ENCODE data around the gene KDM4C. TPM values are rescaled to one million over a fixed set of nuclear protein-coding genes. Genes with fewer than 3 reads are reported as not detected.

Gene KDM4C
- total and polyA plus RNA-seq, 2 donors (not counting 1 experiment from before 2014, with no cell fraction given), result 13.0 to 39.0 TPM

DNA sequence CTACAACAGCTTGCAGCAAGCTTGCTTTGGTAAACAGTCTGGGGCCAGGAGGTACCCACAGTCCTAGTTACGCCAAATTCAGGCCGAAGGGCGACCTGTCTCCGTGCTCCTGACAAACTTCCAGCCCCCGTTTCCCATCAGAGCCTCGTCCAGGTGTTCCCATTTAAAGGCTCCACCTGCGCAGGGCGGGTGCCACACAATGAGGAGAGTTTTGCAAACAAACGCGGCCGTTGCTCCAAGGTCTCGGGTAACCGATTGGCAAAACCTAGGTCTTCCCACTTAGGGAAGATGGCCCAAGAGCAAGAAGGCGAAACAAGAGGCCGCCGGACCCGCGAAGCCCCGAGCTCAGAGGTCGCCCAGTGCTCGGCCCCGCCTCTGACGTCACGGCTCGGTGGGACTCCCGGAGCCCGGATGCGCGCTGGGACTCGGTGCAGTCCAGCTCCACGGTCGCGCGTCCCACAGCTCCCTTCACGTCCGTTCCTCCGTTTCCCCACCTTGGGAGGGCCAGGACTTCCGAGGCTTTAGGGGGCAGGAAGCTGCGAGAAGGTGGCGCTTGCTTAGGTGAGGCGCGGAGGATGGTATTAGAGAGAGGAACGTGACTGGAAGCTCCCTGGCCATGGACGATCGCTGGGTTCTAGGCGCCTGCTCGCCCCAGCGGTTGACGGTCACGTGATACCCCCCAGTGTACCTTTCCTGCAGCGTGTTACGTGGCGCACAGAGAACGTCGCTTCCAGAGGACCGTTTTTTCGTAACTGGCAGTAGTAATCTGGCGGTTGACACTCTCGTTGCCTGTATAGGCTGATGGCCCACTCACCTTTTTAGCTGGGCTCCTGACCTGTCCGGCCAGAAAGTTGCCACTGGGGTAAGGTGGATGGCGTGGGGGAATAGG lies 41.8 kb upstream of the KDM4C start:
- Histone ChIP-seq H3K9me3 (ENCODE audit: control insufficient read depth, insufficient read depth, low read depth, low read length) (no peaks in the 10 kb centered on the region), H3K4me1 (ENCODE audit: control insufficient read depth, extremely low read depth, insufficient read depth, low read length) (no peaks in the 10 kb centered on the region), H3K27ac (ENCODE audit: insufficient read depth, low read length) (no peak overlapping the region), H3K4me2 (ENCODE audit: extremely low read depth, insufficient read depth, low read length) (peak overlapping the region; percentile 88), H3K36me3 (ENCODE audit: control insufficient read depth, insufficient read depth, low read length) (no peaks in the 10 kb centered on the region), H2AFZ (ENCODE audit: low read length) (peak overlapping the region; percentile 95), H4K20me1 (ENCODE audit: control insufficient read depth, extremely low read depth, insufficient read depth, low read length) (no peaks in the 10 kb centered on the region), H3K4me3 (replicated peaks in 1 of 4; ENCODE audit: control extremely low read depth in 1 of 4, insufficient read depth in 1 of 4, low read depth in 3 of 4, low read length in 4 of 4) (peak overlapping the region; percentile 17 to 55 (median 36)), H3K79me2 (ENCODE audit: control insufficient read depth, insufficient read depth, low read length) (no peaks in the 10 kb centered on the region), H3K9ac (ENCODE audit: insufficient read depth, low read length) (peak overlapping the region; percentile 7), H3K27me3 (ENCODE audit: control insufficient read depth, insufficient read depth, low read length) (no peaks in the 10 kb centered on the region)
- DNase-seq (ENCODE audit: low read depth in 2 of 2), result peak; percentile 12 to 28
- TF ChIP-seq, protein P1, sequence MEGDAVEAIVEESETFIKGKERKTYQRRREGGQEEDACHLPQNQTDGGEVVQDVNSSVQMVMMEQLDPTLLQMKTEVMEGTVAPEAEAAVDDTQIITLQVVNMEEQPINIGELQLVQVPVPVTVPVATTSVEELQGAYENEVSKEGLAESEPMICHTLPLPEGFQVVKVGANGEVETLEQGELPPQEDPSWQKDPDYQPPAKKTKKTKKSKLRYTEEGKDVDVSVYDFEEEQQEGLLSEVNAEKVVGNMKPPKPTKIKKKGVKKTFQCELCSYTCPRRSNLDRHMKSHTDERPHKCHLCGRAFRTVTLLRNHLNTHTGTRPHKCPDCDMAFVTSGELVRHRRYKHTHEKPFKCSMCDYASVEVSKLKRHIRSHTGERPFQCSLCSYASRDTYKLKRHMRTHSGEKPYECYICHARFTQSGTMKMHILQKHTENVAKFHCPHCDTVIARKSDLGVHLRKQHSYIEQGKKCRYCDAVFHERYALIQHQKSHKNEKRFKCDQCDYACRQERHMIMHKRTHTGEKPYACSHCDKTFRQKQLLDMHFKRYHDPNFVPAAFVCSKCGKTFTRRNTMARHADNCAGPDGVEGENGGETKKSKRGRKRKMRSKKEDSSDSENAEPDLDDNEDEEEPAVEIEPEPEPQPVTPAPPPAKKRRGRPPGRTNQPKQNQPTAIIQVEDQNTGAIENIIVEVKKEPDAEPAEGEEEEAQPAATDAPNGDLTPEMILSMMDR (conservative IDR thresholded peaks at IDR 0.05 in 1 of 2, IDR thresholded peaks at IDR 0.05 in 1 of 2; ENCODE audit: low read depth in 1 of 2, low read length in 2 of 2), result no peak
- no peak for TF ChIP-seq EZH2 (IDR thresholded peaks at IDR 0.05; ENCODE audit: low read length, missing control alignments)

DNA sequence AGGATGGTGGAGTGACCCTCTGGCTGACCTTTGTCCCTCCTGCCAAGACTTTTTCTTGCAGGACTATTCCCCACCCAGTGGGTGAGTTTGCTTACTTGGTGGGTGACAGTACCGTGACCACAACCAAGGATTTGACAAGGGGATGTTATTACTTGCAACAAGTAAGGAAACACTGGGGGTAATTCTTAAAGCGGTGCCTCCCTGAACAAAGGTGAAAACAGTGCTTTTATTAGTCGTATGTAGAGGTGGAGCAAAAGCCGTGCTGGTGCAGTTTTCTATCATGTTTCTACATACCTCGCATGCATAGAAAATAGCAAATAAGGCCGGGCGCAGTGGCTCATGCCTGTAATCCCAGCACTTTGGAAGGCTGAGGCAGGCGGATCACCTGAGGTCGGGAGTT lies 41.0 kb upstream of the KDM4C start:
- H3K27ac ChIP-seq (ENCODE audit: insufficient read depth, low read length), result no peak overlapping the region
- no peaks in the 10 kb centered on the region for H3K36me3 ChIP-seq (ENCODE audit: control insufficient read depth, insufficient read depth, low read length)
- H3K79me2 ChIP-seq (ENCODE audit: control insufficient read depth, insufficient read depth, low read length), result no peaks in the 10 kb centered on the region
- H3K9ac ChIP-seq (ENCODE audit: insufficient read depth, low read length), result no peak overlapping the region
- no peaks in the 10 kb centered on the region for H3K4me1 ChIP-seq (ENCODE audit: control insufficient read depth, extremely low read depth, insufficient read depth, low read length)
- H2AFZ ChIP-seq (ENCODE audit: low read length), result no peak overlapping the region
- H3K27me3 ChIP-seq (ENCODE audit: control insufficient read depth, insufficient read depth, low read length), result no peaks in the 10 kb centered on the region
- H4K20me1 ChIP-seq (ENCODE audit: control insufficient read depth, extremely low read depth, insufficient read depth, low read length), result no peaks in the 10 kb centered on the region
- H3K4me2 ChIP-seq (ENCODE audit: extremely low read depth, insufficient read depth, low read length), result no peak overlapping the region
- H3K9me3 ChIP-seq (ENCODE audit: control insufficient read depth, insufficient read depth, low read depth, low read length), result no peaks in the 10 kb centered on the region
- DNase-seq (ENCODE audit: low read depth in 2 of 2), result no peak
- H3K4me3 ChIP-seq (replicated peaks in 1 of 4; ENCODE audit: control extremely low read depth in 1 of 4, insufficient read depth in 1 of 4, low read depth in 3 of 4, low read length in 4 of 4), result no peak overlapping the region
- TF ChIP-seq, protein P1 (conservative IDR thresholded peaks at IDR 0.05 in 1 of 2, IDR thresholded peaks at IDR 0.05 in 1 of 2; ENCODE audit: low read depth in 1 of 2, low read length in 2 of 2), result no peak
- no peak for TF ChIP-seq EZH2 (IDR thresholded peaks at IDR 0.05; ENCODE audit: low read length, missing control alignments)

DNA sequence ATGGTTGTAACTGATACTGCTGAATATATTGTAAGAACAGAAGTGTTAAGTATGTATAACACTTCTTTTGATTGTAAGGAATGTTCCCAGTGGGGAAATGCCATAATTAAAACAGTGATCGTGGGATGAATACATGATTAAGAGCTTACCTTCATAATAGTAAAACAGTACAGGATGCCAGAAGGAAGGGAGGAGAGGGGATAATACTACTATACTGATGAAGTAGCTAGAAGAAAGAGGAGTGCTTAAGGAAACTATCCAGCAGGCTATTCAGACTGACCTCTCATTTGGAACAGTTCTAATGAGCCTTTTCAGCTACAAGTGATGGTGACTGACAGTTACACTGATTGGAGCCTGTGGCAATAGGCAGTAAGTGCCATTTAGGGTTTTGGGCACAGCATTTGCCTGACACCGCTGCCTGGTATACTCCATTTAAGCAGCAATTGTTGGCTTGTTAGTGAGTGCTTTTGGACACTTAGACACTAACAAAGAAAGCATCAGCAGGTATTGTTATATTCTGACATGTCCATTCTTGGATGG lies 33.8 kb upstream of the KDM4C start:
- Histone ChIP-seq H2AFZ (ENCODE audit: low read length) (no peak overlapping the region), H3K4me1 (ENCODE audit: control insufficient read depth, extremely low read depth, insufficient read depth, low read length) (no peaks in the 10 kb centered on the region), H3K27me3 (ENCODE audit: control insufficient read depth, insufficient read depth, low read length) (no peaks in the 10 kb centered on the region), H3K79me2 (ENCODE audit: control insufficient read depth, insufficient read depth, low read length) (no peaks in the 10 kb centered on the region), H4K20me1 (ENCODE audit: control insufficient read depth, extremely low read depth, insufficient read depth, low read length) (no peaks in the 10 kb centered on the region), H3K27ac (ENCODE audit: insufficient read depth, low read length) (no peak overlapping the region), H3K4me3 (replicated peaks in 1 of 4; ENCODE audit: control extremely low read depth in 1 of 4, insufficient read depth in 1 of 4, low read depth in 3 of 4, low read length in 4 of 4) (no peak overlapping the region), H3K9me3 (ENCODE audit: control insufficient read depth, insufficient read depth, low read depth, low read length) (no peaks in the 10 kb centered on the region), H3K4me2 (ENCODE audit: extremely low read depth, insufficient read depth, low read length) (no peak overlapping the region), H3K36me3 (ENCODE audit: control insufficient read depth, insufficient read depth, low read length) (no peaks in the 10 kb centered on the region), H3K9ac (ENCODE audit: insufficient read depth, low read length) (no peak overlapping the region)
- TF ChIP-seq, protein P1 (conservative IDR thresholded peaks at IDR 0.05 in 1 of 2, IDR thresholded peaks at IDR 0.05 in 1 of 2; ENCODE audit: low read depth in 1 of 2, low read length in 2 of 2), result no peak
- TF ChIP-seq EZH2 (IDR thresholded peaks at IDR 0.05; ENCODE audit: low read length, missing control alignments), result no peak
- no peak for DNase-seq (ENCODE audit: low read depth in 2 of 2)
